Stimulated activated CD4-positive, alpha-beta T cell treated with anti-CD3 and anti-CD28 coated beads, Interleukin-15, amount 100 ng/mL, for 24 hours (primary cell): Measurements from ENCODE around the gene CCSER1.
"Not testable (repeated sequence)": the region's sequence is repeated elsewhere in the genome, so short reads cannot be mapped to it uniquely, and the experiment has no call there.

Source experiments
- DNase-seq: peaks from one replicate; pipeline ENCODE4 v3.0.0-alpha.2; 2020

CCSER1 gene

GRCh38 chr4:90584051-90584450, 456.9 kb downstream of the CCSER1 start:
- no peak for DNase-seq

DNA sequence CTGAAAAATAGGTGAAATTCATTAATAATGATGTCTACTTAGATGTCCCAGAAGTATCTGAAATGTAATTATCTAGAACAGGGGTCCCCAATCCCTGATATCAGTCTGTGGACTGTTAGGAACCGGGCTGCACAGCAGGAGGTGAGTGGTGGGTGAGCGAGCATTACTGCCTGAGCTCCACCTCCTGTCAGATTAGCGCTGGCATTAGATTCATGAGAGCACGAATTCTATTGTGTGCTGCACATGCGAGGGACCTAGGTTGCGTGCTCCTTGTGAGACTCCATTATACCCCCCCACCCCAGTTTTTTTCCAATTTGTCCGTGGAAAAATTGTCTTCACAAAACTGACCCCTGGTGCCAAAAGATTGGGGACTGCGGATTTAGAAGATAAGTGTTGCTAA, 458.8 kb downstream of the CCSER1 start:
- no peak for DNase-seq

DNA sequence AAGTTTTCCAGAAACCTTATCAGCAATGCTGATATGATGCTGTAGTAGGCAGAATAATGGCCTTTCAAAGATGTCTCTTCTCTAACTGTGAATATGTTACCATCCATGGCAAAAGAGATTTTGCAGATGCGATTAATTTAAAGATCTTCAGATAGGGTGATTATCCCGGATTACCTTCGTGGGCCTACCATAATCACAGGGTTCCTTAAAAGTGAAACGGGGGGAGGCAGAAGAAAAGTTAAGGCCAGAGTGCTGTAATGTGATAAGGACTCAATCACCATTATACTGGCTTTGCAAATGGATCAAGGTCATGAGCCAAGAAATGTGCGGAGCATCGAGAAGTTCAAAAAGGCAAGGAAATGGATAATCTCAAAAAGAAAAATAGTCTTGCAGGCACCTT, 459.6 kb downstream of the CCSER1 start:
- DNase-seq: no peak

DNA sequence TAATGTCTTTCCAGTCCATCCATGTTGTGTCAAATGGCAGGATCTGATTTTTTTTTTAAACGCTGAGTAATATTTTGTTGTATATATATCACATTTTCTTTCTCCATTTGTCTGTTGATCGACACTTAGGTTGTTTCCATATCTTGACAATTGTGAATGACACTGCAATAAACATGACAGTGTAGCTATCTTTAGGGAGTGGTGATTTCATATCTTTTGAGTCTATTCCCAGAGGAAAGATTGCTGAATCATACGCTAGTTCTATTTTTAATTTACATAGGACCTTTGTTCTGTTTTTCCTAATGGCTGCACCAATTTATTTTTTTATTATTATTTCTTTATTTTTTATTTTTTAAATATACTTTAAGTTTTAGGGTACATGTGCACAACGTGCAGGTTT, 470.7 kb downstream of the CCSER1 start:
- DNase-seq: no peak

- no peak for DNase-seq
Observed at GRCh38 chr4:90598741-90599140, 471.5 kb downstream of the CCSER1 start.

- DNase-seq: no peak
Observed at GRCh38 chr4:90602726-90603125, 475.5 kb downstream of the CCSER1 start.

DNA sequence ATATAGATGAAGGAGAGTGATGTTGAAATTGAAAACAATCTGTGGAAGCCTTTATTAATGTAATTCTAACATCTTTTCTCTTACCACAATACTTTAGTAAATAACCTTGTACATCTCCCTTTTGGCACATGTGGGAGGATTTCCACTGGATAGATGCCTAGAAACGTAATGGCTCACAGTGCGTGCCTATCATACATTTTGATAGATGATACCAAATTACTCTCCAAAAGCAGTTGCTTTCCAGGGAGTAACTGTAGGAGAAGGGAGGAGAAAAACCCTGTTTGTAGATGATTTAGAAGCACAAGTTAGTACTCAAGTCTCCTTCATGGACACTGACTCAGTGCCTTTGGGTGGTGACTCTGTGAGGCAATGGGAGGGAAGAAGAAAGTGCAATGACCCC, 476.3 kb downstream of the CCSER1 start:
- DNase-seq: no peak

- DNase-seq: no peak
Observed at GRCh38 chr4:90606781-90607180, 479.6 kb downstream of the CCSER1 start.

DNA sequence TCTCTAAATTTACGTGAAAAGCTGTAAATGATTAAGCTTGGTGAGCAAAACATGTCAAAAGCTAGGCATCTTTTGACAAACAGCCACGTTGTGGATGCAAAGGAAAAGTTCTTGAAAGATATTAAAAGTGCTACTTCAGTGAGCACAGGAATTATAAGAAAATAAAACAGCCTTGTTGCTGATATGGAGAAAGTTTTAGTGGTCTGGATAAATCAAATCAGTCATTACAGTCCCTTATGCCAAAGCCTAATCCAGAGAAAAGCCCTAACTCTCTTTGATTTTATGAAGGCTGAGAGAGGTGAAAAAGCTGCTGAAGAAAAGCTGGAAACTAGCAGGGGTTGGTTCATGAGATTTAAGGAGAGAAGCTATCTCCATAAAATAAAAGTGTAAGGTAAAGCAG, 487.2 kb downstream of the CCSER1 start:
- DNase-seq: no peak

DNA sequence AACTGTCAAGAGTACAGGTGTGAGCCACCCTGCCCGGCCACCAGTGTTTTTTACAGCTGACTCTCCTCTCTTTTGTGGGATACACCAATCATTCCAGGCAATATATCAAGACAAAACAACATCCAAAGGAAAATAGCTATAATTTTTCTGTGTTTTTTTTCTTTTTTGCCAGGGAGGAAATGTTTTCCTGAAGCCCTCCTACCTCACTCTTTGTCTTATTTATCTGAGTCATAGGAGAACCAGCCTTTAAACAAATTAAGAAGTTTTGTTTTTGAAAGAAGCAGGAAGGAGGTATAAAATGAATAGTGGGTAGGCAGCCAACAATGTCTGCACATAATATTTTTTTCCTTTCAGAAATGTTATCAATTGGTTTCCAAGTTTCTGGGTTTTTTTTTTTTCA, 493.9 kb downstream of the CCSER1 start:
- no peak for DNase-seq

DNA sequence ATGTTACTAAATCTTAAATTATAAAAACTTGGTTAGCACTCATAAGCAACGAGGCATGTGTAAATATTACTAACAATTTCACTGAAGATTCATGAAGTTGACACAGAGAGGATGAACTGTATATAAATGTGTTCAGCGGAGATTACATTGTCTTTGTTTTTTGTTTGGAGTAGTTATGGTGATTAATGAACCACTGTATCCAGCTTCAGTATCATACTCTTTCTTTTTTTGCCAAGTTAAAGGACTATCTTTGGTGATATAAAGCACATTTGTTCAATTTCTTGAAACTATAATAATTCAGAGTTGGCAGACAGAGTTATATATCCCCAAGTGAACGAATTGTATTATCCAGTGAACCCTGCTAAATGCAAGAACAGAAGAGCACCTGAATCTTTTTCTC, 497.6 kb downstream of the CCSER1 start:
- no peak for DNase-seq

GRCh38 chr4:90641861-90642599, 514.8 kb downstream of the CCSER1 start:
- DNase-seq: no peak

DNA sequence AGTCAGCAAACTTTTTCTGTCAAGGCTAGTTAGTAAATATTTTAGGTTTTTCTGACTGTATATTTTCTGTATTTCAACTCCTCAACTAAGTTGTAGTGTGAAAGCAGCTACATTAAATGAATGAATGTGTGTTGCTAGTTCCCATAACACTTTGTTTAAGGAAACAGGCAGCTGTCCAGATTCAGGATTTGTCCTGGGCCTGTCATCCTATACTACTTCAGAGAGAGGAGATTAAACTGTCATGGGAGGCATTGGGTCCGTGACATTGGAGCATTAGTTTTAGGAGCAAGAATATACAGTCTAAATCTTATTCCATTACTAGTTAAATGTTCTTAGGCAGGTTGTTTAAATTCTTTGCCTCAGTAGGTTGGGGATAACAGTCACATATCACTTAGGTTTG, 516.0 kb downstream of the CCSER1 start:
- no peak for DNase-seq

DNA sequence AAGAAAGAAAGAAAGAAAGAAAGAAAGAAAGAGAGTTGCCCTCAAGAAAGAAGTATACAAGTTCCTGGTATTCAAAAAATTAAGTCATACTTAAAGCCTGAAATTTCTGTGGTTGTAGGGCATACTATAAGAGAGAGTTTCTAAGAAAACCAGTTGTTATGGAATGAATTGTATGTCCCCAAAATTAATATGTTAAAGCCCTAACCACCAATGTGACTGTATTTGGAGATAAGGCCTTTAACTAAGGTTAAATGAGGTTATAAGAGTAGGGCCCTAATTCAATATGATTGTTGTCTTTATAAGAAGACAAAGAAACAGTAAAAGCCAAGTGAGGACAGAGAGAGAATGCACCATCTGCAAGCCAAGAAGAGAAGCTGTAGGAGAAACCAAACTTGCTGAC, 521.1 kb downstream of the CCSER1 start:
- DNase-seq: no peak

DNA sequence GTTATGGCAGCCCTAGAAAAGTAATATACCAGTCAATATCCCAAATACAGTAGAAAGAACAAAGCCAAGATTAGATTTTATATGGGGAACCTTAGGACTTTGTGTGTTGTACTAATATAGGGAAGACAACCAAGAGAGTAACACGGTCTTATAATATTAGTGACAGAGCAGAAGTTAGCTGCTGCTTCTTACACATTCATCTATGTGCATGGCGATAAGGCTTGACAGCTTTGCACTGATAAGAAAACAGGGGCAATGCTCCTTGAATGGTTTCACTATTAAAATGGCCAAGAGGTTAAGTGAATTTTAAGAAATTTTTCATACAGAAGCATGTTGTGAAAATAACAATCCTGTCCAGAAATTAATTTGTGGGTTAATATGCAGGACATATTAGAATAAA, 521.6 kb downstream of the CCSER1 start:
- no peak for DNase-seq

- no peak for DNase-seq
Observed at GRCh38 chr4:90660672-90661071, 533.5 kb downstream of the CCSER1 start.

GRCh38 chr4:90670183-90670582, 543.0 kb downstream of the CCSER1 start:
- DNase-seq: no peak

- no peak for DNase-seq
Observed at GRCh38 chr4:90689739-90690138, 562.5 kb downstream of the CCSER1 start.

DNA sequence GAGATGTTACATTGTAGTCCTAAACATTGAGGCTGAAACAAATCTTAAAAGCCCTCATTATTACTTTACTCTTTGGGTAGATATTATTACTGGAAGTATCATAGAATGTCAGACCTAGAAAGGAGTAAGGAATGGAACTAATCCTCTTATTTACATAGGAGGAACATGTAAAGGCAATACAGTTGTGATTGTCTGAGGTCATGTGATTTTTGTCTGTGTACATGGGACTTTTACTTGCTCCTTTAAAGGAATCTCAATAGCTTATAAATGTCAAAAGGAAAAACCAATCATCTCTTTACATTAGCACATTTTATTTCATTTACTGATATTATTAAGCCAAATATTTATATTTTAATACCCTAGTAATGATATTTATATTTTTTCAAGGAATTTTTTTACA, 568.2 kb downstream of the CCSER1 start:
- DNase-seq: no peak

- DNase-seq: not testable (repeated sequence)
Observed at GRCh38 chr4:90705501-90705900, 578.3 kb downstream of the CCSER1 start.

GRCh38 chr4:90715242-90715641, 588.0 kb downstream of the CCSER1 start:
- no peak for DNase-seq

GRCh38 chr4:90718931-90719330, 591.7 kb downstream of the CCSER1 start:
- DNase-seq: no peak

GRCh38 chr4:90727938-90728337, 600.7 kb downstream of the CCSER1 start:
- DNase-seq: no peak

- no peak for DNase-seq
Observed at GRCh38 chr4:90730752-90731151, 603.6 kb downstream of the CCSER1 start.

DNA sequence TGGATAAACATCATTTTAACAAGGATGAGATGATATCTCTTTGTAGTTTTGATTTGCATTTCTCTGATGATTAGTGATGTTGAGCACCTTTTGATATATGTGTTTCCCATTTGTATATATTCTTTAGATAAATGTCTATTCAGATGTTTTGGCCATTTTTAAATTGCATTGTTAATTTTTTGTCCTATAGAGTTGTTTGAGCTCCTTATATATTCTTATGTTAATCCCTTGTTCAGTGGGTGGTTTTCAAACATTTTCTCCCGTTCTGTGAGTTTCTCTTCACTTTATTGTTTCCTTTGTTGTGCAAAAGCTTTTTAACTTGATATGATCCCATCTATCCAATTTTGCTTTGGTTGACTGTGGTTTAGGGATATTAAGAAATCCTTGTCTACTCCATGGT, 606.0 kb downstream of the CCSER1 start:
- no peak for DNase-seq

- no peak for DNase-seq
Observed at GRCh38 chr4:90745176-90745575, 618.0 kb downstream of the CCSER1 start.
